HG02678 (cell line): Measurements from ENCODE around the gene TIRAP.
"Not testable (repeated sequence)": the region's sequence is repeated elsewhere in the genome, so short reads cannot be mapped to it uniquely, and the experiment has no call there.

Source experiments
- ATAC-seq: cut with Tn5 transposase; IDR thresholded peaks from one replicate; pipeline ENCODE4 v1.9.1; 2021; ENCODE audit warnings: mild to moderate bottlenecking, moderate library complexity; ENCODE audit not compliant: unreplicated experiment

The TIRAP gene

GRCh38 chr11:126282736-126283591 lies at the start of gene TIRAP:
Gene TIRAP (plus strand): TSS chr11:126283093. CDS start chr11:126290895, 7,802 bp downstream.
- peak; percentile 68 for ATAC-seq

GRCh38 chr11:126233391-126233790 lies 49.5 kb upstream of the TIRAP start:
- no peak for ATAC-seq

- ATAC-seq = no peak
Observed at GRCh38 chr11:126246636-126247035, 36.3 kb upstream of the TIRAP start.

GRCh38 chr11:126253265-126253664 lies 29.6 kb upstream of the TIRAP start:
- ATAC-seq = no peak

- ATAC-seq = no peak
Observed at GRCh38 chr11:126254819-126255218, 28.1 kb upstream of the TIRAP start.

- ATAC-seq = not testable (repeated sequence)
Observed at GRCh38 chr11:126255507-126255906, 27.4 kb upstream of the TIRAP start.

- no peak for ATAC-seq
Observed at GRCh38 chr11:126256216-126256615, 26.7 kb upstream of the TIRAP start.

GRCh38 chr11:126257144-126257543 lies 25.7 kb upstream of the TIRAP start:
- ATAC-seq = no peak

GRCh38 chr11:126257764-126258163 lies 25.1 kb upstream of the TIRAP start:
- no peak for ATAC-seq

GRCh38 chr11:126262216-126262615 lies 20.7 kb upstream of the TIRAP start:
- ATAC-seq = no peak

GRCh38 chr11:126263489-126263888 lies 19.4 kb upstream of the TIRAP start:
- ATAC-seq = no peak

GRCh38 chr11:126265811-126266210 lies 17.1 kb upstream of the TIRAP start:
- no peak for ATAC-seq

GRCh38 chr11:126267650-126268049 lies 15.2 kb upstream of the TIRAP start:
- no peak for ATAC-seq

GRCh38 chr11:126268361-126268707 lies 14.6 kb upstream of the TIRAP start:
- peak; percentile 3 for ATAC-seq

- ATAC-seq = peak; percentile 99
Observed at GRCh38 chr11:126268708-126269579, 13.9 kb upstream of the TIRAP start, which contains the start of the genes FOXRED1 and SRPRA. Gene FOXRED1 (plus strand): TSS chr11:126269154. CDS start chr11:126269207, 53 bp downstream. Gene SRPRA (minus strand): TSS chr11:126268895. CDS start chr11:126268804, 91 bp downstream.

GRCh38 chr11:126277322-126277721 lies 5.6 kb upstream of the TIRAP start:
- ATAC-seq = no peak

- ATAC-seq = no peak
Observed at GRCh38 chr11:126277780-126278179, 5.1 kb upstream of the TIRAP start.

GRCh38 chr11:126279191-126279590 lies 3.7 kb upstream of the TIRAP start:
- ATAC-seq = no peak

GRCh38 chr11:126280595-126280994 lies 2.3 kb upstream of the TIRAP start:
- no peak for ATAC-seq

GRCh38 chr11:126281245-126281644 lies 1.6 kb upstream of the TIRAP start:
- ATAC-seq = no peak

GRCh38 chr11:126281666-126282175 lies 1.2 kb upstream of the TIRAP start:
- ATAC-seq = no peak
